Activated CD4-positive, alpha-beta T cell treated with anti-CD3 and anti-CD28 coated beads, Interleukin-10, Interleukin-2, amounts not matched to agents 100 ng/mL and 50 ng/mL, durations not matched to agents 16 hours and 8 hours (primary cell): ENCODE measurements around the gene SFRP2.

ENCODE experiments used
- DNase-seq: peaks from one replicate; pipeline ENCODE4 v3.0.0-alpha.2; 2020

The SFRP2 gene

DNA sequence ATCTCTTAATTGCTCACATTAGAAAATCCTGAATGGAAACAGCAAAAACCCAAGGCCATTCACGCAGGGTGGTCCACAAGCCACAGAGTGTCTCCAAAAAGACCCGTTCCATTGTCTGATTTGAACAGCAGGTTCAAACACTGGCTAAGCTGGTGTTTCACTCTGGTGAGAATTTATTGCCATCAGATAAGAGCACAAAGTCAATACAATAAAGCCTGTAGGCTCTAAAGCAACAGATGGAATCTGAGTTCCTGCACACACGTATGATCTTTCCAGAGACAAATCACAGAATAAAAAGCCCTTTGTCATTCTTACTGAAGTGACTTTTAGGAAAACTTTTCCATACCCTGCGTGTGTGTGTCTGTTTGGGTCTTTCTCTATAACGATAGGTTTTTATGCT, 5.1 kb upstream of the SFRP2 start:
- DNase-seq: no peak

DNA sequence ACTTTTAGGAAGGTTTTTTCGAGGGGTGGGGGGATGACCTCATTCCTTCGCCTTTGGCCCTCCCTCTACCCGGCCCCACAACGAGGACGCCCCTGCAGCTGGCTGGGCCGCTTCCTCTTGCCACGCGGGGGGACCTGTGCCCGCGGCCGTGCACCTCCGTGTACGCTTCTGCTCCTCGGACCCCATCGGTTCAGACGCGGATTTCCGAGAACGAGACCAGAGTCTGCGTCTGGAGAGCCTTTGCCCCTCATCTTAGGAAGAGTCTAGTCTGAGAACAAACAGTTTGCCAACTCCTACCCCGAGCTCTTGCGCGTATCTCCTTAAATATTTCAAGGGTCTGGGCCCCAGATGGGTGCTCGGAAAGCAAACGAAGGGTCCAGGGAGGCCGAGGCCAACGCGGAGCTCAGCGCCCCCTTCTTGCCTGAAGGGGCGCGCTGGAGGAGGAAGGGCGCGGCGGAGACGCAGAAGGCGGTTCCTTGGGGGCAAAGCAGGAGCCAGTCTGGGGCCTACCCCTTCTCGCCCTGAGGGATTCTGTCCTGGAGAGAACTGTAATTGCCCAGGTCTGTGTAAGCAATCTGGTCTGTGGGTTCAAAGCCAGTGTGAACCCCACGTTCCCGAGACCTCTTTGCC, 3.9 kb upstream of the SFRP2 start:
- no peak for DNase-seq

DNA sequence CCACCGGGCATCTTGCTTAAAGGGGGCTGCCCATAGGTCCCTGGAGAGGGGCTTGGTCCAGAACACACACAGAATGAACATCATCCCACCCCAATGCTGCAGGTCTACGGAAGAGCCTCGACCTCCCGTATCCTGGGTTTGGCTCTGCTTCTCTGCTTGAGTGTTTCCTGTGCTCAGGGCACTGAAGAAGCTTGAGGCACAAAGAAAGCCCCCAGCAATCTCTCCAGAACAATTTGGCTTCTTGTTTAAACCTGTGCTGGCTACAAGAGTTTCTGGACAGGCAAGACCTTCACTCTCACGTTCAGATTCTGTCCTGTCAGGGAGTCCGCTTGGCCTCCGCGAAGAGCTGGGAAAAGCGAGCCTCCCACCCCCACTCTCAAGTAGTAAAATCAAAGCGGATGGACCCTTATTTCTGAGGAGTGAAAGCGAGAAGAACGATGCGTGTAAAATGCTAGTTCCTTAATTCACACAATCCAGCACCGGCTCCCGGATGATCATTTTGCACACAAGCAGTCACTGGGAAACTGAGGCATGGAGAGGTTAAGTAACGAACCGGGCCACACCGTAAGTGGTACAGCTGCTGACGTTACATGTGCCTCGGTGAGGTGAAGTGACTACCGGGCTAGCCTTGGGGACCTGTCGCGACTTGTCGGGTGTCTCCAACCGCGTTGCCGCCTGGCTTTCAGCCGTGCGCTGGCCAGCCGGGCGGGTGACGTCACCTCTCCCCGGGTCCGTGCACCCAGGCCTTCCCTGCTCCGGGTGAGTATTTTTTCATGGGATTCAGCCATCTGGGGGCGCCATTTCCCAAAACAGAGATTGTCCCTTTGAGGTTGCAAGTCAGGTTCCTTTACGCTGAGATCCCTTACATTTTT, 3.1 kb upstream of the SFRP2 start:
- DNase-seq: peak; percentile 34

DNA sequence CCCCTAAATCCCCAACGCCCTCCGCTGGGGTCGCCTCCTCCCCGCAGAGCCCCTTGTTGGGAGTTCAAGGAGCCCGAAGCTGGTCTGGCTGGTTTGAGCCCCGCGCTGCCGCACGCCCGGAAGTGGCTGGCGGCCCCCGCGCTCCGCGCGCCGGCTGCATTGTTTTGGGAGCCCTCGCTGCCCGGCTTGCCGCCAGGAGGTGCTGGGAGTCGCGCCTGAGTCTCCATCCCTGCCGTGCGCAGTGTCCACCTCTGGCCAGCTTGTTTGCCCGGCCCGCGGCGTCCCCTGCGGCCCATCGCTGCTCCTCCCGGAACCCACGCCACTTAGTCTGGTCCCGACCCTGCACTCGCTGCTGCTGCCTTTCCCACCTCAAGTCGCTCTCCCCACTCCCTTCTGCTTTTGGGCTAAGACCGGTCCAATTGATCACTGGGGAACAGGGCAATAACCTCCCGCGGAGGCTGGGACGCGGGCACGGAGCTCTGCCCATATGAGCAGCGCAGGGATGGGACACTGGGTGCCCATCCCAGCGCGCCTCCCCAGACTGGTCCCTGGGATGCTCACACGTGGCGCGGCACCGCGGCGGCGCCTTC, 2.2 kb upstream of the SFRP2 start:
- DNase-seq: peak; percentile 23

DNA sequence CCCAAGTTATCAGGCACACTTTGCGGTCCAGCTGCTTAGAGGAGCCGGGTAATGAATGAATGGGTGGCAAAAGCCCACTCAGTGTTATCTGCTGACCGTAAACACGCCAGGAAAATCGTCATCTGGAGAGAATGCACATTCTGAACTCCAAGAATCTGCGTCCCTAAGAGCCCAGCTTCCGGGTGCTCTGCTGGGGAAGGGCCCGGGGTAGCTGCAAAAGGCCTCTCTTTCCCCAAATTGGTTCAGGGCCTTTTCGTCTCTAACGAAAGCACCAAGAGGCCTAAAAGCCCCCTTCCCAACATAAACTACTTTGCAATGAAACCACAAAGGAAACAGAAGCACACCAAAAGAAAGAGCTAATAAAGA, 1.6 kb upstream of the SFRP2 start:
- no peak for DNase-seq

DNA sequence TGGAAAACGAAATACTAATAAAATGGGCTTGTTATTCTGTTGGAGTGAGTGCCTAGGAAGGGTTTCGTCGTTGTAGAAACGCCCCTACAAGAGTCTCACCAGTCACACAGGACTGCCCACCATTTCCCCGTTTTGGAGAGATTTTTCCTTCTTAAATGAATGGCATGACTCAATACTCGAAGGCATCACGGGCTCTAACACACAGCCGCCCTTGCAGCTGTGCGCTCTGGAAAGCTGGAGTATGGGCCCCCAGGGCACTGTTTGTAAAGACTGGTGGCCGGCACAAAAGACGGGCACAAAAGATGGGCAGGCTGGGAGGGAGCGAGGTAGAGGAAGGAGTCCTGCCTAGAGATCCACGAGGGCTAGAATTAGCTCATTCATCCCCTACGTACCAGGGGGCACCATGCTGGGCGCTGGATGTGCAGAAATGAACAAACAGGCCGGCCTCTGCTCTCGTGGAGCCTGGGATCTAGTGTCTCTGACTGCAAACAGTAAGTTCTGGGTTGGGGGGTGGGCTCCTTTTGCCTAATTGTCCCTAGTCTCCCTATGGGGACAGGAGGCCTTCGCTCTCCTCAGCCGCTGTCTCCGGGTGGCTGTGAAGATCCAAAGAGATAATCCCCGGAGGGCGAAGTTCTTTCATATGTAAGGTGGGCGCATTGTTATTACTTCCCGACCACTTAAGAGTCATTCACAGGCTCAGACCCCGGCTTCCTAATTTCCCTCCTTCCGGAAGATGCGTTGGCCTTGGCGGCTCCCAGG, 1.0 kb upstream of the SFRP2 start:
- DNase-seq: no peak

DNA sequence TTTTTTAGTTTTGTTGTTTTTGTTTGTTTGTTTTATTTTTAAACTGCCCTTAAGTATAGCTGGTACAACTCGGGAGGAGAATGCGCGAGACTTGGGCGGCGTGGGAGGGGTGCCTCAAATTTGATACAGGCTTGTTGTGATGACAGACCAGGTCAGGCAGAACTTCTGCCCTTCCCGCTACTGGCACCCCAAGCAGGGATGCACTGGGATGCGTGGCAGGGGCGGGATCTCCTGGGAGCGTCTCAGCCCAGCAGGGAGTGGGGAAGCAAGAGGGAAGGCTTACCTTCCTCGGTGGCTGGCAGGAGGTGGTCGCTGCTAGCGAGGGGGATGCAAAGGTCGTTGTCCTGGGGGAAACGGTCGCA, 851 bp downstream of the SFRP2 start:
- DNase-seq: no peak

DNA sequence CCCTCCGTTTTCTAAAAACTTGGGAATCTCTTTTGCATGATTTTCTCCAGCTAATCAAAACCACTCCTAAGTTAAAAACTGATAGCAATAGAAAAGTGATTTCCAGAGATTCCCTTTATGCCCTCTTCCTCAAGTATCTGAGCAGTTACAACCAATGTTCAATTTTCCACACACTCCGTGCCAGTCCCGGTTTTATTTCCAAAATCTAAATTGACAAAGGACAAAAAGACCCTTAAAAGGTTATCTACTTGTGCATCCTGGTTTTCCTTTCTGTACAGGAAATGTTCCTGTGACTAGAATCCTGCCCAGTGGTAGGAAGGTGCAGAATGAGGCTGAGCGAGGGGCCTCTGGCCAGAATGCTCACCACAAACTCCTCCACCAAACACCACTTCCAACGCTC, 1.3 kb downstream of the SFRP2 start:
- DNase-seq: no peak

DNA sequence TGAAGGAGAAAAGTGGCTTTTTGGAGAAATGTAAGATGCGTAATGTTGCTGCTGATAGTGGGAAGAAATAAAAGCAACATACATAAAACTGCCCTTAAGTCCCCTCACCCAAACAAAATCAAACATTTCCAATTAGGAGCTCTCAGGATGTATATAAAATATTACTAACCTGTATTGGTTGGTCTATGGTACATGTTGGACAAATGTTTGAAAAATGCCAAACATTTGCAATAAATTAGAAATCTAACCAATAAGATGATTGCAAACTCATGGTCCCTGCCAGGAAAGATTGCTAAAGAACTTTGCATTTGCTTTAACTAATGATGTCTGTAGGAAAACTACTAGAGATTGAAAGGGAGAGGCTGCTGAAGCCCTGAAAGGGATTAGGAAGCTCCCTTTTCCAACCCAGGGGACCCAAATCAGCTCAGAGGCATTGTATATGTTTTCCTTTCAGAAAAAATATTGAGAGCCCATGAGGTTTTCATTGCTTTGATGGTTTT, 1.8 kb downstream of the SFRP2 start:
- no peak for DNase-seq

DNA sequence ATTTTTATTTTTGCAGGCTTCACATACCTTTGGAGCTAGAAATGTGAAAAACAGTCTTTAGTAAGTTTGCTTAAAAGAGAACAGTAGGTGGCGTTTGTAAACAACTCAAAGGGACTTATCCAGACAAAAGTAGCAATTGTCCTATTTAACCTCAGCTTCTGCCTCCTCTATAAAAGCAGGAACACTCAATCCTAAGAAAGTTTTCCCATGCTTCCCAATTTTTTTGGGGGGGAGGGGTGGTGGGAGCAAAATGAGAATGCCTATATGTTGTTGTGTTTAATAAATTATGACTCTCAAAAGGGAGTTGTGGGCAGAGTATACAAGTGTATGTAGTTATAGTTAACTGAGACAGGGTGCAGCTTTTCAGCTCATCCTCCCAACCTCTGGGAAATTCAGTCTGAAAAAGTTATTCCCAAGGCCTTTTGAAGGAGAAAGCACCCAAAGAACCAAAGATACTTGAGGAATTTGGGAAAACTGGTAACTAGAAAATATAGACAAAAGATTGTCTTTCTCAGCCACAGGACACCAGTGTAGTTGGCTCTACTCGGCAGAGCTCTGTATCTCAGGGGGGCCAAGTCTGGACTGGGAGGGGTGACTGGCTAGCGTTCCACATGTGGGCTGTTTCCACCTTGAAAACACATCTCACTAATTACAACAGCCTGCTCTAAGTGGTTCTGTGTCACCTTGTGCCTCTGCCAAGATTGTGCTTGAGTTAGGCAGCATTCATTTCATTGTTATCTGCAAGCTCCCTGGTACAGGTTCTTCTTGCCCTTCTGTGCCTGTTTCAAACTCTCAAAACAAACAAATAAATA, 2.8 kb downstream of the SFRP2 start:
- peak; percentile 27 for DNase-seq

DNA sequence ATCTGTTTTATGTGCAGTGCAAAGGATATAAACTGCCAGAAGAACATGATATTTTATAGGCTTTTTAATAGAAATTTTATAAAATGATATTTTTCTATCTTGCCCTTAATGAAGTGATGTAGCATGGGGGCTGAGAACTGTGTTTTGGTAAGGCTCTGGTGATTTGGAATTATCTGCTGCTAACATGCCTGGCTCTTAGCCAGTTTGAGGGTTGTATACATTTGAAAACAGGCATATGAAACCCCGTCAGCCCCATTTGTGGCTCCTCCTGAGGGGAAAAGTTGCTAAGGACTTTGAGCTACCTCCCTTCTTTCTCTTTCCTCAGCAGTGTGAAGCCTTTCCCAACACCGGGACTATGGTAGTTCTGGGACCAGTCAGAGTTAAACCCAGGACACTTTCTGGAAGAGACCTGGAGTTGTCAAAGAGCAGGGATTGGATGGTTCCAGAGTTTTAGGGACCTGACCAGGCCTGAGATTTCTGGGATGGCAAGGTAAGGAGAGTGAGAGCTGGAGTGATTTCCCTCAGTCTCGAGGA, 4.7 kb downstream of the SFRP2 start:
- DNase-seq: no peak

DNA sequence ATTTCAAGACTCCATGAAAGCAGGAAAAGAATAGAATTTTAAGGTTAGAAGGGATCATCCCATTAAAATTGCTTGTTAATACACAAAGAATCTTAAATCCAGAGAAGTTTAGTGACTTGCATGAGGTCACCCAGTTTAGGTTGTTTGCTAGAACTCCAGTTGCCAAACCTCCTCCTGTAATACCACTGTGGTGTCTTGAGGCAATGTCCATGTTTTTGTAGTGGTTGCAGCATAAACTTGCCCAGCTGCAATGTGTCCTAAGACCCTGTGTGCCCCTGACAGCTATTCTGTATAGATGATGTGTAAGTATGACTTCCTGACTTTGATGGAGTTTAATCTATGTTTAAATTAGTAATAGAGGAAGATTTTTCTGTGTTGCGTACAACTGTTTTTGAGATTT, 6.3 kb downstream of the SFRP2 start:
- no peak for DNase-seq

DNA sequence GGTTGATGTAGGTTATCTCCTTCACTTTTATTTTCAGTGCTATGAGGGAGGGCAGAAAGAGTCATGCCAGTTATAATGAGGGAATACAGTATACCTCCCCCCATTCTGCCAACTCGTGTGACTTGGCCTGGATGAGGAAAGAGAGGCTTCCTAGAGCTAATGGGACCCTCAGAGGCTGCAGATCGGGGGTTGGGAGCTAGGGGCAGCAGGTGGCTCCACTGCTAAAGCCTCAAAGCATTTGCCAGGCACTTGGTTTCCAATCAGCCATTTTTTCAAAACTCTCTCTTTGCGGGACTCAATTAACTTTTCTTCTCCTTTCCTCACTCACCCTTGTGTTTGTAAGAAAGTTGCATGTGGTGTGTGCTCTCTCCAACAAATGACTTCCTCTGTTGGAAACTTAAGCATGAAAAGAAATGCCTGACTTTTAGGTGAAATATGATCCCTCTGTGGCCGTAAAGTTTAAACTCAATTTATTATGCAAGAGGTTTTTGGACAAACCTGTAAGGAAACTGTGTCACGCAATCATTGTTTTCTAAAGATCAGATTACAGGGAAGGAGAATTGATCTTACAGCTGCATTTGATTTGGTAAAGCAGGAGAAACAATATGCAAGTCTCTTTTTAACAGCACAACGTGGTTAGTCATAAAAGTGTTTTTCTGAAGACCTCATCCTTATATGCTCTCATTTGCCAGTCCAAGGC, 7.0 kb downstream of the SFRP2 start:
- DNase-seq: no peak

DNA sequence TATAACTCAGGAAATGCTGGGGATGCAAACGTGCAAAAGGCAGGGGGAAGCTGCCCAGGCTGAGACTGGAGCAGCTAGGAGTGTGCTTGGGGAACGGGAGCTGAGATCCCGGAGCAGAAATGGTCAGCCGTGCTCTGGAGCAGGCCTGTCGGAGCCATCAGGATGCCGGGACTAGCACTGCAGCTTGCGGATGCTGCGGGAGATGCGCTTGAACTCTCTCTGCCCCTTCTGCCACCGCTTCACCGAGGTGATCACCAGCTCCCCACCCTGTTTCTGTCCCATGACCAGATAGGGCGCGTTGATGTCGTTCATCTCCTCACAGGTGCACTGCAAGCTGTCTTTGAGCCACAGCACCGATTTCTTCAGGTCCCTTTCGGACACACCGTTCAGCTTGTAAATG, 7.6 kb downstream of the SFRP2 start:
- DNase-seq: no peak

DNA sequence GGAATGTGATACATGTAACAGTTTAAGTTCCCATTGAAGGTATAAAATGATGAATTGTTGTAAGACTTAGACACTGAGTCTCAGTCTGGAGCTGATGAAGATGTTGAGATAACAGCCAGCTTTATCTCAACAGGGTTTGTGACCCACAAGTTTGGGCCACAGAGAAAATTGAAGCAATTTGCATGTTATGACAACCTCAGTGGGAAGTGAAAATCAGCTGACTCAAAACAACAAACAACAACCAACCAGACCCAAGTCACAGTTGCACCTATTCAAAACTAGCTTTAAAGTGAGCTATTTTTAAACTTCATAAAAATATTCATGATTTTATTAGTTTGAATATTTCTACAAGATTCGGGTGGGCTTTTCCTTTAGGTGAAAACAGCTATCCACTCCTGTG, 8.0 kb downstream of the SFRP2 start:
- DNase-seq: no peak

DNA sequence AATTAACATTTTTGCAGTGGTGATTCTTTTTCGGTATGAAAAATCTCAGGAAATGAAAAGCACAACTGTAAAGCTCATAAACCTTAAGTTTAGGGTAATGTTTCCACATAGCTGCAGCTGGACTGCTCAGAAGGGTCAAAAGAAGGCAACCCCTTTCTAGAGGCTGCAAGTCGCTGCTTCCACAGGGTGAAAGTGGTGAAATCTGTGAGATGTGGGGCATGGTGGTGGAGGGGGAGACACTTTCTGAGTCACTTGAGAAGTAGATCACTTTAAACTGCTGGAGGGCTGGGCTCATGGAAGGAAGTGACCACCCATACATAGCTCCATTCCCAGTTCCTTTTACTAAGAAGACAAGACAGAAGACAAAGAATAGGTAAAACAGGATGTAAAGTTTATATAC, 8.7 kb downstream of the SFRP2 start:
- DNase-seq: no peak

DNA sequence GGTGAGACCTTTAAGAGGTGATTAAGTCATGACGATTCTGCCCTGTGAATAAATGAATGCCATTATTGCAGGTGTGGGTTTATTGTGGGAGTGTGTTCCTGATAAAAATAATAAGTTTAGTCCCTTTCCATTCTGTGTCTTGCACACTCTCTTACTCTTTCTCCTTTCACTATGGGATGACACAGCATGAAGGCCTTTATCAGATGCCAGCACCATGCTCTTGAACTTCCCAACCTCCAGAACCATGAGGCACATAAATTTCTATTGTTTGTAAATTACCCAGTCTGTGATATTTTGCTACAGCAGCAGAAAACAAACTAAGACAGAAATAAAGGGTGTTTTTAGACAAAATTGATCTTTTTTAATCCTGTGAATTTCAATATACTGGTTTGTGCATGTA, 10.5 kb downstream of the SFRP2 start:
- DNase-seq: no peak

DNA sequence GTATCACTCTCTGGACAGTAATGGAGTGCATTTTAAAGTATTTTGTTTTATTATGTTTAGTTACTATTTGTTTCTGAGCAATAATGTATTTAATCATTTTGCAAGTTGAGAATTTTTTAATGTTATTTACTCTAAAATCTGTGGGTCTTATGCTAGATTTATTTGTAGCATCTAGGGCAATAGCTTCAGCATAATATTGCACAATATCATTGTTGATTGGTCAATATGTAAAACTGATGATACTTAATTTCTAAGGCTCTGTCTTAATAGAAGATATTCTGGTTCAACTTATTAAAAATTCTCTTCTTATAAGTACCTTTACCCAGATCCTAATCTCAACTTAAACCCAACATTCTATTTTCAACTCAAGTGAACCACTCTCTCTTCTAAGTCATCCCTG, 11.5 kb downstream of the SFRP2 start:
- DNase-seq: no peak

DNA sequence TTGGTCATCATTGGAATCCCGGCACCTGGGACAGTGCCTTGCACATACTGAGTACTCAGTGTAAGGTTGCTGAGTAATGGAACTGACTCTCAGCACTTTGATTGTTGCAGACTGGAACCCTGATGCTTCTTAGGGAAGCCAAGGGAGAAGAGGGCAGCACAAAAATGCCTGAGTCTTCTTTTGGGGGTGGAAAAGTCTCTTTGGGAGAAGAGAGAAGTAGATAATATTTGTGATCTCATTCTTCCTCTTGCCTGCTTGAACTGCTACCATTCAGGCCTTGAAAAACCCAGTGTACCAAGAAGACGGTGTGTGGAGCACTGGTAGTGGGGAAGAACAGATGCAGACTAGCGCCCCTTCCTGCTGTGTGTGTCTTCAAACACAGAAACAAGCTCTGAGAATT, 12.3 kb downstream of the SFRP2 start:
- DNase-seq: no peak

DNA sequence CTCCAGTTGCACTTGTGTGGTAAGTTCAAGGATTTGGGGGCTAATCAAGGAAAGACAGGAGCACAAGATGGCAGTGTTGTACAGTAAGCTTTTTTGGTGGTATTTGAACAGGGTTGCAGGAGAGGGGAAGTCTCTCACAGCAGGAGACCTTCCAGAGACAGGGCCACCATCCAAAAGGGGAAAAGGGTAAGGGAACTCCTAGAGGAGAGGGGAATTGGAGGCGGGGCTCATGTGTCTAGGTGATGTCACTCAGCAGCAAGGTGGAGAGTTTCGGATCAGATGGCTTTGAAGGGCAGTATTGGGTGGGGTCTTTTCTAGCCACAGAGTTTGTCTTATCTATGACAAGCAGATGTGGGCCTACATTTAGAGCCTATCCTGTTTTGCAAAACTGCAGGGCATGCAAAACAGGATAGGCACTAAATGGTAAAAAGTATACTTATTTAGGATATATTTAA, 15.6 kb downstream of the SFRP2 start:
- DNase-seq: no peak

DNA sequence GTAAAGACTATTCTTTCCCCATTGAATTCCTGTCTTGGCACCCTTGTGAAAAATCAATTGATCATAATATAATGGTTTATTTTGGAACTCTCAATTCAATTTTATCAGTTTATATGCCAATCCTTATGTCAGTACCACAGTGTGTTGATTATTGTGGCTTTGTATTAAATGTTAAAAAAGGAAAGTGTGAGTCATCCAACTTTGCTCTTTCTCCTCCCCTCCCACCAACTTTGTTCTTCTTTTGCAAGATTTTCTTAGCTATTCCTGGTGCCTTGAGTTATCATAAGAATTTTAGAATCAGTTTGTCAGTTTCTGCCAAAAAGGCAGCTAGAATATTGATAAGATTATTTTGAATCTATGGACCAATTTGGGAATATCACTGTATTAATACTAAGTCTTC, 17.8 kb downstream of the SFRP2 start:
- DNase-seq: no peak

DNA sequence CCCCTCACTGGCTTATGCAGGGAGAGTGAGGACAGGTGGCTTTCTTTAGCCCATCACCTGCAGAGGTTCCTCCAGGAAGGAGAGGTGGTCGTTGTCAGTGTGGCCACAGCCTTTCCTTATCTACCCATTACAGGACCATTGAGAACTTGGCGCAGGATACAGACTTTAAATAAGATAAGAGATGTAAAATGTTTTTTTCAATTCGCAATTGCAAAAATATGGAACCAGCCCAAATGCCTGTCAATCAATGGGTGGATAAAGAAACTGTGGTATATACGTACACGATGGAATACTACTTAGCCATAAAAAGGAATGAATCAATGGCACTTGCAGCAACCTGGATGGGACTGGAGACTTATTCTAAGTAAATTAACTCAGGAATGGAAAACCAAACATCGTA, 22.1 kb downstream of the SFRP2 start:
- no peak for DNase-seq
